K562 (cell line): ENCODE results near the gene SF3A2. TPM values are rescaled to one million over a fixed set of nuclear protein-coding genes. Genes with fewer than 3 reads are reported as not detected.

Experiments used
- ATAC-seq: fragments of 200-7000 bp; cut with Tn5 transposase; 3 replicates; pipeline ENCODE4 v1.9.1; 2020; ENCODE audit warnings: moderate library complexity
- BruUV-seq: library from RNA; stranded (reverse); fragments of 400-500 nt; replicated peaks from 2 replicates; lab custom pipeline; 2021; lab: Mats Ljungman, UMichigan
- CTCF ChIA-PET: fragments of 300-600 bp; formaldehyde crosslinking; extraction: SDS; loops from one replicate; lab custom pipeline; 2021; ENCODE audit warnings: low intra/inter-chr PET ratio; lab: Yijun Ruan, JAX
- POLR2A ChIA-PET: fragments of 300-600, 350-650 bp; sonication (Branson Sonifier 250); formaldehyde crosslinking; extraction: SDS; loops from one replicate; lab custom pipeline; 2021; ENCODE audit warnings: antibody characterized with exemption, inconsistent platforms; lab: Yijun Ruan, JAX
- DNase-seq, 4 experiments: peaks; one replicate each; pipeline versions ENCODE4 v3.0.0 to v3.0.0-alpha.2; 2011 to 2018; ENCODE audit warnings: low spot score in 3 of 4, mixed read lengths in 3 of 4; ENCODE audit errors: extremely low read depth in 1 of 4
- FAIRE-seq: peaks from 2 replicates; lab custom pipeline; 2011; peaks lifted over from hg19 to GRCh38; lab: Jason Lieb, UNC
- H2AFZ ChIP-seq: 2 replicates; pipeline ENCODE4 v1.6.0; 2011; ENCODE audit warnings: low read depth, low read length, control low read depth, inconsistent platforms
- H3K27ac ChIP-seq: fragments of 200-600 bp; 3 replicates; pipeline ENCODE4 v1.8.0; 2011; ENCODE audit warnings: low read depth, mild to moderate bottlenecking, control low read depth, inconsistent platforms, low read length, moderate library complexity, mixed read lengths; ENCODE audit errors: extremely low read depth
- H3K27me3 ChIP-seq, 2 experiments: fragments of 300-600 bp in 1 of 2; 2 replicates in 1 of 2; 3 replicates in 1 of 2; pipeline versions ENCODE4 v1.6.0 to v1.8.0; 2011; ENCODE audit warnings: inconsistent platforms in 2 of 2, low read length in 2 of 2, mild to moderate bottlenecking in 1 of 2, mixed read lengths in 1 of 2, moderate library complexity in 1 of 2; ENCODE audit not compliant: control insufficient read depth in 2 of 2, insufficient read depth in 2 of 2
- H3K36me3 ChIP-seq: fragments of 300-600 bp; 3 replicates; pipeline ENCODE4 v1.8.0; 2011; ENCODE audit warnings: mild to moderate bottlenecking, low read length, inconsistent platforms; ENCODE audit not compliant: control insufficient read depth, insufficient read depth
- H3K4me1 ChIP-seq, 2 experiments: fragments of 200-600 bp in 1 of 2; replicated peaks in 1 of 2; 2 replicates in 1 of 2; 3 replicates in 1 of 2; pipeline versions ENCODE4 v1.5.1 to v1.8.0; 2011; ENCODE audit warnings: inconsistent platforms in 2 of 2, low read length in 2 of 2, mild to moderate bottlenecking in 1 of 2, mixed read lengths in 1 of 2, moderate library complexity in 1 of 2; ENCODE audit not compliant: control insufficient read depth in 2 of 2, insufficient read depth in 2 of 2
- H3K4me2 ChIP-seq: 2 replicates; pipeline ENCODE4 v1.6.1; 2011; ENCODE audit warnings: low read length, control low read depth, inconsistent platforms, mixed read lengths; ENCODE audit not compliant: insufficient read depth
- H3K4me3 ChIP-seq: fragments of 200-600 bp; sonication (generic), shearing (Covaris generic); 2 replicates; pipeline ENCODE4 v1.5.1; 2016; ENCODE audit warnings: control low read depth, inconsistent platforms
- H3K79me2 ChIP-seq: fragments of 200-600 bp; 3 replicates; pipeline ENCODE4 v1.8.0; 2011; ENCODE audit warnings: low read length, inconsistent platforms; ENCODE audit not compliant: control insufficient read depth, insufficient read depth
- H3K9ac ChIP-seq, 2 experiments: 2 replicates each; pipeline versions ENCODE4 v1.6.0 to v1.6.1; 2011; ENCODE audit warnings: low read depth in 2 of 2, low read length in 2 of 2, control low read depth in 1 of 2, inconsistent platforms in 1 of 2, mild to moderate bottlenecking in 1 of 2, mixed read lengths in 1 of 2; ENCODE audit not compliant: insufficient read depth in 1 of 2
- H3K9me1 ChIP-seq: one replicate; pipeline ENCODE4 v1.6.0; 2011; ENCODE audit warnings: inconsistent platforms, mild to moderate bottlenecking, low read length, moderate library complexity; ENCODE audit not compliant: control insufficient read depth, insufficient read depth
- H3K9me3 ChIP-seq: replicated peaks from 2 replicates; pipeline ENCODE4 v1.5.1; 2011; ENCODE audit warnings: low read depth, low read length, inconsistent platforms; ENCODE audit not compliant: control insufficient read depth, insufficient read depth
- H4K20me1 ChIP-seq: replicated peaks from 2 replicates; pipeline ENCODE4 v1.6.1; 2011; ENCODE audit warnings: low read length, inconsistent platforms, mixed read lengths; ENCODE audit not compliant: control insufficient read depth, insufficient read depth
- CGGBP1 ChIP-seq: fragments of 250-450 bp; sonication (Bioruptor Pico); IDR thresholded peaks from 2 replicates; pipeline ENCODE4 v1.9.0; 2021; ENCODE audit warnings: mild to moderate bottlenecking
- CREB1 ChIP-seq, 2 experiments: sonication (generic) in 1 of 2; formaldehyde crosslinking in 1 of 2; IDR thresholded peaks; 2 replicates each; pipeline versions ENCODE4 v1.6.1 to v1.8.0; 2012 to 2022; ENCODE audit warnings: inconsistent platforms in 1 of 2, mild to moderate bottlenecking in 1 of 2, missing genetic modification reagents in 1 of 2, moderate library complexity in 1 of 2
- CTCF ChIP-seq, 3 experiments: IDR thresholded peaks in 2 of 3; conservative IDR thresholded peaks in 1 of 3; 2 replicates each; pipeline ENCODE4 v1.5.1; 2011 to 2012; ENCODE audit warnings: low read length in 3 of 3, mild to moderate bottlenecking in 3 of 3, control low read depth in 2 of 3, improper control_type of control experiment in 1 of 3, inconsistent platforms in 1 of 3, low read depth in 1 of 3, mixed read lengths in 1 of 3, moderate library complexity in 1 of 3; ENCODE audit not compliant: insufficient read depth in 2 of 3
- CTCFL ChIP-seq: IDR thresholded peaks from 2 replicates; pipeline ENCODE4 v1.6.1; 2011; ENCODE audit warnings: borderline replicate concordance, low read depth, mild to moderate bottlenecking, moderate library complexity, low read length; ENCODE audit not compliant: insufficient read depth, poor library complexity, severe bottlenecking
- RAD21 ChIP-seq, 2 experiments: fragments of 250-450 bp in 1 of 2; fragments of 450-650 bp in 1 of 2; sonication (Bioruptor Pico) in 1 of 2; formaldehyde crosslinking in 1 of 2; IDR thresholded peaks in 1 of 2; conservative IDR thresholded peaks in 1 of 2; 2 replicates each; pipeline versions ENCODE4 v1.4.0 to v1.8.0; 2020 to 2022; ENCODE audit warnings: mild to moderate bottlenecking in 2 of 2, moderate library complexity in 1 of 2
- RBFOX2 ChIP-seq: fragments of 200-400 bp; formaldehyde crosslinking; IDR thresholded peaks from 2 replicates; pipeline ENCODE4 v1.6.1; 2017; ENCODE audit warnings: low read depth, mild to moderate bottlenecking, low read length, moderate library complexity
- ZBTB33 ChIP-seq: sonication (generic); formaldehyde crosslinking; IDR thresholded peaks from 2 replicates; pipeline ENCODE4 v1.8.1; 2023; ENCODE audit warnings: mild to moderate bottlenecking, missing genetic modification reagents
- WGBS: fragments of 100-300 bp; shearing (Covaris generic); methylation state at CpG from one replicate; pipeline ENCODE4 v1.1.6; 2016; ENCODE audit warnings: low coverage, mixed read lengths; ENCODE audit not compliant: insufficient coverage; ENCODE audit errors: missing lambda C conversion rate; 5-methylcytosine and 5-hydroxymethylcytosine counted together
- in situ Hi-C: fragments of 300-500 bp; cut with MboI; formaldehyde crosslinking; loops from 4 replicates; pipeline ENCODE4 v1.15.0; 2018; ENCODE audit warnings: inconsistent platforms, mixed read lengths
- intact Hi-C: fragments of 100-400 bp; cut with micrococcal nuclease; formaldehyde crosslinking; loops from 2 replicates; pipeline ENCODE4 v1.14.2; 2022
- polyA plus RNA-seq, 8 experiments: library from polyadenylated mRNA; depleted of rRNA in 4 of 8; stranded (reverse) in 5 of 8; unstranded in 3 of 8; fragments of >200 nt; fragmentation: Nextera tagmentation in 2 of 8; fragmentation: Illumina TruSeq in 1 of 8; extraction: Ambion mirVana in 2 of 8; extraction: Trizol in 1 of 8; gene quantifications; 2 replicates each; pipeline versions ENCODE4 v1.2.1 to v1.2.3, GENCODE V29; 2011 to 2014; ENCODE audit warnings: inconsistent platforms in 1 of 8, missing spikeins in 1 of 8
- total RNA-seq, 7 experiments: library from RNA; depleted of rRNA in 6 of 7; stranded (reverse); fragments of >200 nt in 6 of 7; fragmentation: Illumina TruSeq in 2 of 7; extraction: Trizol in 2 of 7; gene quantifications; 2 replicates each; pipeline versions ENCODE4 v1.2.1 to v1.2.3, GENCODE V29; 2011 to 2021; ENCODE audit warnings: low replicate concordance in 1 of 7

The SF3A2 gene
- total and polyA plus RNA-seq, 9 of the 15 experiments (the other 6 are each of a cell fraction or from before 2014, with no cell fraction given): 0.17 to 194 (median 22.8) TPM

GRCh38 chr19:2199215-2199614, 37.4 kb upstream of the SF3A2 start:
- no TSS peak for BruUV-seq
- WGBS: 83% methylated on average over 12 of the region's 18 CpGs
- CTCF ChIA-PET: no interaction called here
- in situ Hi-C loops (no loop called here), intact Hi-C loops (no loop called here)
- POLR2A ChIA-PET: interaction anchor here (0.6 to 1.2 kb wide), 2 partner anchors 115 to 396 kb away, joined by 3 read pairs; no protein-coding TSS in a partner anchor
- Histone ChIP-seq H3K27ac (no peak overlapping the region), H3K79me2 (peaks cover 23% of the 10 kb centered on the region), H3K9me3 (no peaks in the 10 kb centered on the region), H3K27me3 (no peaks in the 10 kb centered on the region), H4K20me1 (peaks cover 14% of the 10 kb centered on the region), H3K4me2 (no peak overlapping the region), H3K9me1 (peaks cover 3% of the 10 kb centered on the region), H3K36me3 (peaks cover 88% of the 10 kb centered on the region; the same call in 2 of the 3 replicates), H3K4me3 (no peak overlapping the region), H2AFZ (no peak overlapping the region), H3K9ac (peak overlapping the region in 1 of 2 experiments; percentile 65; a peak in 1 of 4 replicates), H3K4me1 (peaks cover 0 to 56% of the 10 kb centered on the region in 2 experiments; a peak in 3 of 5 replicates)
- TF ChIP-seq ZBTB33 (CRISPR knock-in tag) (peak; percentile 86), CGGBP1 (CRISPR knock-in tag) (no peak), CREB1 (IDR thresholded peaks at IDR 0.05) (no peak), CREB1 (CRISPR knock-in tag; IDR thresholded peaks at IDR 0.05) (no peak), RAD21 (CRISPR knock-in tag; conservative IDR thresholded peaks at IDR 0.05 in 1 of 2, IDR thresholded peaks at IDR 0.05 in 1 of 2) (peak in 1 of 2 experiments; percentile 32; a peak in 2 of 4 replicates), CTCFL (peak; percentile 13), RBFOX2 (no peak), CTCF (IDR thresholded peaks at IDR 0.05 in 2 of 3, conservative IDR thresholded peaks at IDR 0.05 in 1 of 3; ENCODE audit: insufficient read depth in 2 of 3, low read depth in 1 of 3, low read length in 3 of 3) (peak; percentile 46 to 47 (median 47))
- DNase-seq: peak in 3 of 4 experiments; percentile 19 to 54 (median 42)
- no peak for FAIRE-seq
- peak; percentile 84 for ATAC-seq
